Psoas muscle (tissue), 8 donors: ENCODE data around the gene SPG7. TPM values are rescaled to one million over a fixed set of nuclear protein-coding genes. Genes with fewer than 3 reads are reported as not detected.

ENCODE experiments used
- ATAC-seq, 4 donors: fragments of 200-7000 bp; cut with Tn5 transposase; one replicate each; pipeline ENCODE4 v1.9.1; 2020; ENCODE audit warnings: moderate library complexity in 3 of 4, mild to moderate bottlenecking in 2 of 4
- DNase-seq, 2 donors: peaks; one replicate each; pipeline ENCODE4 v3.0.0-alpha.2; 2020
- H3K27ac ChIP-seq: fragments of 200-600 bp; one replicate; pipeline ENCODE4 v1.8.0; 2022
- H3K27me3 ChIP-seq, 3 donors: fragments of 200-600 bp in 1 of 3; one replicate each; pipeline versions ENCODE4 v1.6.1 to v1.8.0; 2013 to 2022; ENCODE audit warnings: low read length in 2 of 3, mild to moderate bottlenecking in 2 of 3, moderate library complexity in 1 of 3; ENCODE audit not compliant: insufficient read depth in 3 of 3
- H3K36me3 ChIP-seq, 2 donors: fragments of 200-600 bp in 1 of 2; one replicate each; pipeline versions ENCODE4 v1.6.1 to v1.8.0; 2013 to 2022; ENCODE audit warnings: low read depth in 1 of 2, mild to moderate bottlenecking in 1 of 2, moderate library complexity in 1 of 2; ENCODE audit not compliant: insufficient read depth in 1 of 2
- H3K4me1 ChIP-seq: fragments of 200-600 bp; one replicate; pipeline ENCODE4 v1.8.0; 2022
- H3K4me3 ChIP-seq: fragments of 200-600 bp; one replicate; pipeline ENCODE4 v1.8.0; 2022; ENCODE audit warnings: mild to moderate bottlenecking
- H3K9me3 ChIP-seq: fragments of 200-600 bp; one replicate; pipeline ENCODE4 v1.8.0; 2022
- CTCF ChIP-seq: fragments of 200-600 bp; IDR thresholded peaks from one replicate; pipeline ENCODE4 v1.8.0; 2022; ENCODE audit warnings: antibody characterized with exemption
- whole genome bisulfite sequencing, 3 donors: extraction: QIAGEN DNeasy Blood & Tissue Kit; methylation state at CpG; one replicate each; pipeline versions ENCODE4 v1.1.6 to v1.1.7; 2013; 5-methylcytosine and 5-hydroxymethylcytosine counted together
- intact Hi-C, 2 donors: fragments of 100-400 bp; cut with DNase I; formaldehyde crosslinking; loops; one replicate each; pipeline versions ENCODE4 v1.11.0 to v1.14.2; 2022
- polyA plus RNA-seq, 3 donors: library from polyadenylated mRNA; stranded (reverse); fragments of 200-250 nt; gene quantifications; one replicate each; pipeline ENCODE4 v1.2.3, GENCODE V29; 2013
- total RNA-seq, 4 donors: library from RNA; stranded (reverse); fragmentation: NEBNext Ultra II Directional in 2 of 4; extraction: Animal tissue kit (Norgen Biotek cat#: 25700) in 2 of 4; gene quantifications; one replicate each; pipeline versions ENCODE4 v1.2.1 to v1.2.4, GENCODE V29; 2021 to 2023
- donor health status: healthy with polysubstance abuse.
- donor health status: DM: no; HTN: no; CAD: no; lungs with moderate emphysema.
- donor health status: Bipolar disorder and iron deficiency.
- donor health status: healthy.
- donor health status: DM: yes; HTN: yes; CAD: no.
- donor health status: DM: no; HTN: no; CAD: no.
- donor health status: DM: no; HTN: no; CAD: no.
- donor health status: DM: yes; HTN: yes; CAD: no.

SPG7 gene
- total and polyA plus RNA-seq, 7 donors, result 57.5 to 95.3 (median 86.8) TPM

- no peak for ATAC-seq
- intact Hi-C loops, result no loop called here
These were observed 38.6 kb downstream of the SPG7 start for GRCh38 chr16:89546781-89547180.

GRCh38 chr16:89547291-89547690 is 39.1 kb downstream of the SPG7 start:
- ATAC-seq, result no peak
- intact Hi-C loops, result no loop called here
- Histone ChIP-seq H3K36me3 (peaks cover 14 to 90% of the 10 kb centered on the region in 2 donors), H3K4me1 (no peaks in the 10 kb centered on the region), H3K27ac (no peak overlapping the region), H3K9me3 (no peaks in the 10 kb centered on the region), H3K27me3 (no peaks in the 10 kb centered on the region), H3K4me3 (no peak overlapping the region)
- DNase-seq, result no peak
- no peak for TF ChIP-seq CTCF
- 93 to 97% (median 94%) methylated on average over 17 of the region's 17 CpGs for WGBS, 3 donors

More at GRCh38 chr16:89546781-89547180, 38.6 kb downstream of the SPG7 start:
- DNase-seq, result no peak
- Histone ChIP-seq H3K9me3 (no peaks in the 10 kb centered on the region), H3K4me3 (no peak overlapping the region), H3K36me3 (peaks cover 10 to 90% of the 10 kb centered on the region in 2 donors), H3K4me1 (no peaks in the 10 kb centered on the region), H3K27me3 (no peaks in the 10 kb centered on the region), H3K27ac (no peak overlapping the region)
- 91 to 94% (median 92%) methylated on average over 19 of the region's 19 CpGs for WGBS, 3 donors
- TF ChIP-seq CTCF, result no peak

GRCh38 chr16:89547860-89548259 is 39.7 kb downstream of the SPG7 start:
- TF ChIP-seq CTCF, result no peak
- 95% methylated on average over 20 of the region's 20 CpGs for WGBS, 3 donors
- Histone ChIP-seq H3K27me3 (no peaks in the 10 kb centered on the region), H3K27ac (no peak overlapping the region), H3K36me3 (peaks cover 14 to 92% of the 10 kb centered on the region in 2 donors), H3K4me1 (no peaks in the 10 kb centered on the region), H3K4me3 (no peak overlapping the region), H3K9me3 (no peaks in the 10 kb centered on the region)
- DNase-seq, result no peak
- no peak for ATAC-seq
- intact Hi-C loops, result no loop called here

GRCh38 chr16:89548344-89549006 is 40.3 kb downstream of the SPG7 start:
- Histone ChIP-seq H3K4me3 (no peak overlapping the region), H3K9me3 (no peaks in the 10 kb centered on the region), H3K36me3 (peaks cover 14 to 98% of the 10 kb centered on the region in 2 donors), H3K4me1 (no peaks in the 10 kb centered on the region), H3K27ac (no peak overlapping the region), H3K27me3 (no peaks in the 10 kb centered on the region)
- intact Hi-C loops, result no loop called here
- WGBS, 3 donors, result 87 to 91% (median 87%) methylated on average over 28 of the region's 28 CpGs
- TF ChIP-seq CTCF, result no peak
- no peak for DNase-seq
- no peak for ATAC-seq
